H1 (cell line): Measurements from ENCODE around the gene SPATA32. TPM values are rescaled to one million over a fixed set of nuclear protein-coding genes. Genes with fewer than 3 reads are reported as not detected.

Source experiments
- CTCF ChIA-PET: fragments of 300-600 bp; sonication (Branson Sonifier 250); formaldehyde crosslinking; loops from one replicate; lab custom pipeline; 2021; ENCODE audit not compliant: partially characterized antibody; lab: Charles Lee
- POLR2A ChIA-PET: fragments of 300-600 bp; sonication (Branson Sonifier 250); formaldehyde crosslinking; loops from one replicate; lab custom pipeline; 2021; ENCODE audit warnings: inconsistent platforms; ENCODE audit not compliant: partially characterized antibody; lab: Charles Lee
- DNase-seq, 2 experiments: peaks; one replicate each; pipeline versions ENCODE4 v3.0.0 to v3.0.0-alpha.2; 2010 to 2022; ENCODE audit warnings: low spot score in 2 of 2, low read depth in 1 of 2, mixed read lengths in 1 of 2
- FAIRE-seq: peaks from 2 replicates; lab custom pipeline; 2011; peaks lifted over from hg19 to GRCh38; lab: Jason Lieb, UNC
- H2AFZ ChIP-seq: 2 replicates; pipeline ENCODE4 v1.8.1; 2012; ENCODE audit warnings: low read length, inconsistent platforms
- H2AK5ac ChIP-seq: 2 replicates; pipeline ENCODE4 v1.6.1; 2013; ENCODE audit warnings: low read depth, low read length
- H2BK120ac ChIP-seq: replicated peaks from 2 replicates; pipeline ENCODE3; 2013; ENCODE audit warnings: low read depth, low read length, inconsistent platforms
- H2BK12ac ChIP-seq: 2 replicates; pipeline ENCODE4 v1.6.1; 2013; ENCODE audit warnings: low read depth, low read length
- H2BK15ac ChIP-seq: 2 replicates; pipeline ENCODE4 v1.6.1; 2013; ENCODE audit warnings: low read length
- H2BK20ac ChIP-seq: 2 replicates; pipeline ENCODE4 v1.6.1; 2013; ENCODE audit warnings: low read length
- H2BK5ac ChIP-seq: 2 replicates; pipeline ENCODE4 v1.6.1; 2013; ENCODE audit warnings: low read depth, low read length
- H3K14ac ChIP-seq: 2 replicates; pipeline ENCODE4 v1.6.1; 2013; ENCODE audit warnings: inconsistent platforms; ENCODE audit not compliant: insufficient read length
- H3K18ac ChIP-seq: 2 replicates; pipeline ENCODE4 v1.6.1; 2013; ENCODE audit warnings: low read length; ENCODE audit errors: extremely low read depth
- H3K23ac ChIP-seq: 2 replicates; pipeline ENCODE4 v1.6.1; 2013; ENCODE audit warnings: inconsistent platforms; ENCODE audit not compliant: insufficient read length
- H3K23me2 ChIP-seq: 2 replicates; pipeline ENCODE4 v1.6.1; 2013; ENCODE audit warnings: low read depth, low read length
- H3K27ac ChIP-seq: 2 replicates; pipeline ENCODE4 v1.6.1; 2011; ENCODE audit warnings: low read depth, low read length, inconsistent platforms
- H3K27me3 ChIP-seq, 4 experiments: replicated peaks in 1 of 4; 1 replicate in 1 of 4; 2 replicates in 3 of 4; pipeline versions ENCODE4 v1.6.1 to v1.8.1; 2011 to 2013; ENCODE audit warnings: low read length in 3 of 4, mild to moderate bottlenecking in 3 of 4, inconsistent platforms in 2 of 4, mixed read lengths in 2 of 4, moderate library complexity in 1 of 4; ENCODE audit not compliant: control insufficient read depth in 3 of 4, insufficient read depth in 3 of 4; ENCODE audit errors: extremely low read depth in 1 of 4
- H3K36me3 ChIP-seq, 4 experiments: 2 replicates each; pipeline versions ENCODE4 v1.6.1 to v1.8.1; 2011 to 2013; ENCODE audit warnings: mild to moderate bottlenecking in 4 of 4, low read length in 3 of 4, moderate library complexity in 2 of 4, control low read depth in 1 of 4, inconsistent platforms in 1 of 4; ENCODE audit not compliant: insufficient read depth in 4 of 4, control insufficient read depth in 2 of 4
- H3K4ac ChIP-seq: replicated peaks from 2 replicates; pipeline ENCODE3; 2013; ENCODE audit warnings: low read length, low read depth, mixed read lengths, inconsistent platforms; ENCODE audit not compliant: insufficient read length
- H3K4me1 ChIP-seq, 4 experiments: replicated peaks in 1 of 4; 1 replicate in 1 of 4; 2 replicates in 3 of 4; pipeline versions ENCODE4 v1.6.1 to v1.8.1; 2011 to 2013; ENCODE audit warnings: low read length in 3 of 4, inconsistent platforms in 2 of 4, mixed read lengths in 1 of 4; ENCODE audit not compliant: insufficient read depth in 4 of 4, control insufficient read depth in 3 of 4
- H3K4me2 ChIP-seq, 2 experiments: 2 replicates each; pipeline versions ENCODE4 v1.6.1 to v1.8.1; 2011 to 2013; ENCODE audit warnings: low read depth in 2 of 2, low read length in 2 of 2, control low read depth in 1 of 2, inconsistent platforms in 1 of 2, mild to moderate bottlenecking in 1 of 2; ENCODE audit not compliant: insufficient read depth in 1 of 2
- H3K4me3 ChIP-seq, 4 experiments: fragments of 200-600, 300-600 bp in 1 of 4; sonication (generic), shearing (Covaris generic), sonication (Bioruptor Twin) in 1 of 4; 2 replicates each; pipeline versions ENCODE4 v1.5.1 to v1.8.1; 2011 to 2016; ENCODE audit warnings: low read length in 4 of 4, low read depth in 3 of 4, control low read depth in 2 of 4, inconsistent platforms in 2 of 4, mild to moderate bottlenecking in 2 of 4, mixed read lengths in 1 of 4, moderate library complexity in 1 of 4; ENCODE audit not compliant: insufficient read depth in 2 of 4; ENCODE audit errors: extremely low read depth in 1 of 4
- H3K56ac ChIP-seq: replicated peaks from 2 replicates; pipeline ENCODE3; 2013; ENCODE audit warnings: low read depth, mild to moderate bottlenecking, mixed read lengths, low read length, inconsistent platforms; ENCODE audit not compliant: insufficient read length
- H3K79me1 ChIP-seq: 2 replicates; pipeline ENCODE4 v1.6.1; 2013; ENCODE audit warnings: low read depth, low read length, control low read depth
- H3K79me2 ChIP-seq, 2 experiments: 2 replicates each; pipeline versions ENCODE4 v1.6.1 to v1.8.1; 2012 to 2013; ENCODE audit warnings: low read length in 2 of 2, mild to moderate bottlenecking in 2 of 2, inconsistent platforms in 1 of 2; ENCODE audit not compliant: insufficient read depth in 2 of 2, control insufficient read depth in 1 of 2
- H3K9ac ChIP-seq, 4 experiments: replicated peaks in 1 of 4; 1 replicate in 1 of 4; 2 replicates in 3 of 4; pipeline versions ENCODE4 v1.6.1 to v1.8.1; 2011 to 2013; ENCODE audit warnings: low read depth in 3 of 4, low read length in 3 of 4, control low read depth in 2 of 4, mild to moderate bottlenecking in 2 of 4, moderate library complexity in 2 of 4, inconsistent platforms in 1 of 4; ENCODE audit errors: extremely low read depth in 1 of 4
- H3K9me3 ChIP-seq, 2 experiments: 2 replicates each; pipeline versions ENCODE4 v1.6.1 to v1.8.1; 2012 to 2013; ENCODE audit warnings: mild to moderate bottlenecking in 2 of 2, moderate library complexity in 2 of 2, control low read depth in 1 of 2, inconsistent platforms in 1 of 2, low read depth in 1 of 2, low read length in 1 of 2, mixed read lengths in 1 of 2; ENCODE audit not compliant: insufficient read depth in 2 of 2
- H4K20me1 ChIP-seq, 2 experiments: replicated peaks in 1 of 2; 2 replicates each; pipeline versions ENCODE3 to v1.8.1; 2011 to 2013; ENCODE audit warnings: inconsistent platforms in 2 of 2, low read length in 2 of 2, mild to moderate bottlenecking in 1 of 2; ENCODE audit not compliant: insufficient read depth in 2 of 2, control insufficient read depth in 1 of 2
- H4K5ac ChIP-seq: 2 replicates; pipeline ENCODE4 v1.6.1; 2013; ENCODE audit warnings: low read length, low read depth, mixed read lengths, inconsistent platforms; ENCODE audit not compliant: insufficient read length
- H4K8ac ChIP-seq: 2 replicates; pipeline ENCODE4 v1.8.0; 2013; ENCODE audit warnings: mild to moderate bottlenecking, moderate library complexity, low read length, inconsistent platforms; ENCODE audit not compliant: insufficient read depth; ENCODE audit errors: extremely low read depth
- H4K91ac ChIP-seq: replicated peaks from 2 replicates; pipeline ENCODE3; 2013; ENCODE audit warnings: low read length, mixed read lengths, inconsistent platforms; ENCODE audit not compliant: insufficient read length
- EZH2 ChIP-seq: fragments of 200-600 bp; sonication (generic); IDR thresholded peaks from 2 replicates; pipeline ENCODE4 v1.7.1; 2012; ENCODE audit warnings: low read depth, mild to moderate bottlenecking, moderate library complexity, low read length, inconsistent platforms; ENCODE audit not compliant: severe bottlenecking
- SP1 ChIP-seq: IDR thresholded peaks from 2 replicates; pipeline ENCODE4 v1.6.1; 2011; ENCODE audit warnings: low read depth, low read length
- WGBS, 2 experiments: shearing (Covaris generic) in 1 of 2; methylation state at CpG; one replicate each; pipeline versions ENCODE4 v1.1.6 to v1.1.7; 2013 to 2015; ENCODE audit warnings: low lambda C conversion rate in 2 of 2, mixed read lengths in 2 of 2, inconsistent platforms in 1 of 2, low coverage in 1 of 2, missing lambda C conversion rate in 1 of 2; ENCODE audit not compliant: insufficient replicate concordance in 2 of 2, insufficient coverage in 1 of 2, insufficient read length in 1 of 2; ENCODE audit errors: extremely low coverage in 1 of 2, missing lambda C conversion rate in 1 of 2; 5-methylcytosine and 5-hydroxymethylcytosine counted together
- polyA plus RNA-seq, 7 experiments: library from polyadenylated mRNA; depleted of rRNA in 3 of 7; stranded (reverse) in 5 of 7; unstranded in 2 of 7; fragments of >200 nt in 5 of 7; fragments of 200-250 nt in 2 of 7; gene quantifications; 1 replicate in 5 of 7; 2 replicates in 1 of 7; 4 replicates in 1 of 7; pipeline versions ENCODE4 v1.2.1 to v1.2.3, GENCODE V29; 2011 to 2013; ENCODE audit warnings: missing spikeins in 2 of 7, mixed read lengths in 2 of 7
- total RNA-seq: library from RNA; stranded (reverse); fragmentation: NEBNext Ultra II Directional; extraction: Animal tissue kit (Norgen Biotek cat#: 25700); gene quantifications from 2 replicates; pipeline ENCODE4 v1.2.1, GENCODE V29; 2021

Gene SPATA32
- total and polyA plus RNA-seq, 2 of the 8 experiments (the other 6 are each of a cell fraction or from before 2014, with no cell fraction given), result 0.24 TPM; not detected in 1

DNA sequence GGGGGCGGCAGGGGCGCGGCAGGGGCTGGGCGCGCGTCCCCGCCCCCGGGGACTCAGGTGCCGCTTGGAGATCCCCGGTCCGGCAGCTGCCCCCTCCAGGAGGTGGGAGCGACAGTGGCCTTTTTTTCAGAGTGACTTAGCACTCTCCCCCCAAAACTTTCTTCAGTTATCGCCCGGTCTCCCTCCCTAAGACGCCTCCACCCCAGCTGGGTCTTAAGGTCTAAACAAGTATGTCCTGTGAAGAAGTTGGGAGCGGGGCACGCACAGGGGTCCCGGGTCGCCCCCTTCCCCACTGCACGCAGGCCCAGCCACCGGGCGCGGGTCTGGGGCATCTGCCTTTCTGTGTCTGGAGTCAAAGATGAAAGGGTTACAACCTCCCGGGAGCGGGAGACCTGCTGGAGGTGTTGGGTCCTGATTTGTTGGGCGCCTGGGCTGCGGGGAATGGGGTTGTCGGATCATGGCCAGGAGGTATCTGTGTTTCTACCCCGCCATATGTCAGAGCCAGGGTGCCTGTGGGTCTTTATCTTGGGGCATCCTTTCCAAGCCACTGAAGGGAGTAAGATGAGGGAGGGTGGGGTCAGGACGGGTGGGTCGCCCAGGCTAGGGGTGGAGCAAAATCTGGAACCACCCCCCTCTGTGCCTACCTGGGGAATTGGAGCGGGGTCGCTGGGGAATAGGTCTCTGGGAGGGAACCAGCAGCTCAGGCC, 39.5 kb downstream of the SPATA32 start:
- Histone ChIP-seq H3K4ac (no peak overlapping the region), H2BK120ac (no peak overlapping the region), H2BK15ac (no peak overlapping the region), H3K4me2 (peak overlapping the region; percentile 54 to 98), H3K4me1 (peaks cover 0 to 16% (median 8%) of the 10 kb centered on the region in 4 experiments; a peak in 5 of 7 replicates), H3K4me3 (peak overlapping the region; percentile 37 to 85 (median 60)), H4K8ac (no peak overlapping the region; the same call in 1 of the 2 replicates), H3K36me3 (no peaks in the 10 kb centered on the region), H3K79me1 (no peaks in the 10 kb centered on the region), H3K23me2 (peaks cover 7% of the 10 kb centered on the region; the same call in 1 of the 2 replicates), H3K79me2 (no peaks in the 10 kb centered on the region), H3K18ac (no peak overlapping the region; the same call in 1 of the 2 replicates), H3K56ac (no peak overlapping the region), H3K27me3 (peaks cover 15 to 45% (median 36%) of the 10 kb centered on the region in 4 experiments), H4K5ac (no peak overlapping the region), H3K9ac (no peak overlapping the region), H3K14ac (no peak overlapping the region), H4K20me1 (no peaks in the 10 kb centered on the region), H4K91ac (no peak overlapping the region), H3K27ac (no peak overlapping the region), H2AK5ac (no peak overlapping the region), H2BK5ac (no peak overlapping the region), H2BK20ac (no peak overlapping the region), H3K23ac (no peak overlapping the region), H2AFZ (no peak overlapping the region; the same call in 1 of the 2 replicates), H2BK12ac (peak overlapping the region; percentile 68; the same call in 1 of the 2 replicates), H3K9me3 (no peaks in the 10 kb centered on the region)
- ChIA-PET CTCF (interaction anchor here (0.6 to 9.3 kb wide), 10 partner anchors 11 to 168 kb away, joined by 3 to 282 read pairs (median 4); partner anchors contain the start of gene ACBD4), POLR2A (interaction anchor here (0.6 to 6.5 kb wide), 10 partner anchors 11 to 94 kb away, joined by 3 to 54 read pairs (median 4); partner anchors contain the start of genes HEXIM1 and MAP3K14)
- TF ChIP-seq EZH2, result peak; percentile 55
- TF ChIP-seq SP1, result no peak
- DNase-seq (no peak), FAIRE-seq (no peak)
- WGBS, 2 experiments, result 4% methylated on average over 22 of the region's 33 CpGs; no CpG with 5 or more reads in 1 of the 2 experiments
